Measurements from ENCODE around the gene PRIMA1. TPM values are rescaled to one million over a fixed set of nuclear protein-coding genes. Genes with fewer than 3 reads are reported as not detected.
"Not testable (repeated sequence)": the region's sequence is repeated elsewhere in the genome, so short reads cannot be mapped to it uniquely, and the experiment has no call there.

The PRIMA1 gene
- polyA plus RNA-seq, 1 experiment = not detected

DNA sequence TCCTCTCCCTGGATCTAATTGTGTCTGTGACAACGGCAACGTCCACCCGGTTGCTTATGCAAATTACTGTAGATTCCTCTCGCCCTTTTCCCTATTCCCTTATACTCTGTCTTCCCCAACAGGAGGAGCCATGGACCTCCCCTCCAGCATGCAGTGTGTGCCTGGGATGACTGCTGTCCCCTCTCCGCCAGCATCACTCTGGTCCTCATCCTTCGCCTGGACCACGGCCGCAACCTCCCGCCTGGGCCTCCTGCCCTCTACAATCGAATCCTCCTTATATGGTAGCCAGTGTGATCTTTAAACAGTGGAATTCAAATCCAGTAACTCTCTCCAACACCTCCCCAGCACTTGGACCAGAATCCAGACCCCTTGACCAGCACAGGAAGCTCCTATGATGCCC, 30.6 kb upstream of the PRIMA1 start:
- no peak for DNase-seq (ENCODE audit: low read depth)
- Histone ChIP-seq H3K27me3 (ENCODE audit: control insufficient read depth, insufficient read depth, low read length) (no peaks in the 10 kb centered on the region), H3K36me3 (ENCODE audit: control insufficient read depth, insufficient read depth, low read length) (no peaks in the 10 kb centered on the region), H3K4me3 (ENCODE audit: low read depth, low read length) (no peak overlapping the region)
- TF ChIP-seq, protein P1, sequence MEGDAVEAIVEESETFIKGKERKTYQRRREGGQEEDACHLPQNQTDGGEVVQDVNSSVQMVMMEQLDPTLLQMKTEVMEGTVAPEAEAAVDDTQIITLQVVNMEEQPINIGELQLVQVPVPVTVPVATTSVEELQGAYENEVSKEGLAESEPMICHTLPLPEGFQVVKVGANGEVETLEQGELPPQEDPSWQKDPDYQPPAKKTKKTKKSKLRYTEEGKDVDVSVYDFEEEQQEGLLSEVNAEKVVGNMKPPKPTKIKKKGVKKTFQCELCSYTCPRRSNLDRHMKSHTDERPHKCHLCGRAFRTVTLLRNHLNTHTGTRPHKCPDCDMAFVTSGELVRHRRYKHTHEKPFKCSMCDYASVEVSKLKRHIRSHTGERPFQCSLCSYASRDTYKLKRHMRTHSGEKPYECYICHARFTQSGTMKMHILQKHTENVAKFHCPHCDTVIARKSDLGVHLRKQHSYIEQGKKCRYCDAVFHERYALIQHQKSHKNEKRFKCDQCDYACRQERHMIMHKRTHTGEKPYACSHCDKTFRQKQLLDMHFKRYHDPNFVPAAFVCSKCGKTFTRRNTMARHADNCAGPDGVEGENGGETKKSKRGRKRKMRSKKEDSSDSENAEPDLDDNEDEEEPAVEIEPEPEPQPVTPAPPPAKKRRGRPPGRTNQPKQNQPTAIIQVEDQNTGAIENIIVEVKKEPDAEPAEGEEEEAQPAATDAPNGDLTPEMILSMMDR (IDR thresholded peaks at IDR 0.05; ENCODE audit: insufficient read depth, low read depth, low read length) = no peak
- ChIA-PET CTCF (no interaction called here), POLR2A (no interaction called here)

DNA sequence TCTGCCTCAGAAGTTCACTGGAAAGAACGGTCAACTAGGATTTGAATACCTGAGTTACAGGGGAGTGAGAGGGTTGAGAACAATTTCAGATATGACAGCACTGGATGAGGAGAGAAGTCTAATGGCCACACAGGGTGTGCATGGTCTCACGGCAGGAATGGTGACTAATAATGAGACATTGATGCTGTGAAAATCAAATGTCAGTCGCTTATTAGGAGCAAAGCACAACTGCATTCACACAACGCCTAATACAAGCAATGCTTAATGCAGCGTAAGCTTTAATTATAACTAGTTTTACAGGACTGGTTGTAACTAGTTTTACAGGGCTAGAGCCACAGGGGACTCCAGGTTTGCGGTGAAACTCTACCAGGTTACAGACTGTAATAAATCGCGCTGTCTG, 23.4 kb upstream of the PRIMA1 start:
- Histone ChIP-seq H3K4me3 (ENCODE audit: low read depth, low read length) (no peak overlapping the region), H3K36me3 (ENCODE audit: control insufficient read depth, insufficient read depth, low read length) (no peaks in the 10 kb centered on the region), H3K27me3 (ENCODE audit: control insufficient read depth, insufficient read depth, low read length) (no peaks in the 10 kb centered on the region)
- ChIA-PET CTCF (no interaction called here), POLR2A (no interaction called here)
- TF ChIP-seq, protein P1 (IDR thresholded peaks at IDR 0.05; ENCODE audit: insufficient read depth, low read depth, low read length) = no peak
- DNase-seq (ENCODE audit: low read depth) = no peak

DNA sequence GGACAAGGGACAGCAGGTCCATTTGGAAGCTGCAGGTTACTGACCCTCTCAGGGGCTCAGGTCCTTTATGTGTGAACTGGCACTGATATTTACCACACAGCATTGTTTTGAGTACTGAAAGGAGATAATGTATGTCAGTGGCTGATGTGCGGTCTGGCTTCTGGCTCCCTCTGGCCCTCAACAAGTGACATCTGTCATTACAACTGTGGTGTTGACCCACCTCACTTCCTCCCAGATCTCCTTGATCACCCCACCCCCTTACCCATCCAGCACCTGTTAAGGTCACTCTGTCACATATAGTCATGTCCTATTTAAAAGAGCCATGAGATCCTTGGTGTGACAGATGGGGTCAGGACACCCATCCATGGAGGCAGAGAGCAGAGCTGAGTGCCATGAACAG, 22.7 kb upstream of the PRIMA1 start:
- CTCF ChIA-PET = no interaction called here
- DNase-seq (ENCODE audit: low read depth) = no peak

DNA sequence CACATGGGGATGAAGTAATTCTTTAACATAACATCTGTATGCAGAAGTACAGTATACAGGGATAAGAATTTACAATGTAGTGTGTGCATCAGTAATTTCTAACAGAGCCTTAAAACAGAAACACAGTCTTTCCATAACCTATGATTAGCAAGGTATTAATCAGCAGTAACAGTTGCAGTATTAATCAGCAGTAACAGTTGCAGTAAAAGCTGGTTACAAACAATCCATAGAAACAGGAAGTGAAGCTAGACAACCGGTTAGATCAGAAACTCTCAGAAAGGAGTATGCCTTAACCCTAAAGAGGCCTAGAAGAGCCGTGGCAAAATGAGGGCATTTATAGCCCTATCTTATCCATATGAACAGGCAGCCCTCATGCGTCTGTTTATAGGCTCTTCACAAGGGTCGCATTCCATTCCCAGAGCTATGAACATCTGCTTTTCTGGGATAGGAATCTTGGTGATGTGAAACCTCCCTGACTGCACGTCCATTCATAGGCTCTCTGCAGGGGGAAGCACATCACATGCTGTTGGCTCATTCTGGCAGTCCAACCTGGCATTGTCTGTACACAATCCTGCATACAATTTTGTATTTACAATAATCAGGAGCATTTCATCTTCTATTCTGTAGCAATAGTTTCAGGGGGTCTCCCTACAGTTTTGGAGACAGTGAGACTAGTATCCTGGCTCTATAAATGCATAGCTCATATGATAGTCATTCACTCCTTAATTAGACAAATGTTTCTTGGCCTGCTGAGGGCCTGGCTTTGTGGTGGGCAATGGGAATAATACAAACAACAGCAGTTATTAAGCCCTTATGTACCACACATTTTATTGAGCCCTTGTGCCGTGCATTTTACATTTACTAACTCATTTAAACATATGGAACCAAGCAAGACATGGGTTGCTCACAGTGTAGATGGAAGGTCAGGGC, 21.5 kb upstream of the PRIMA1 start:
- H3K27me3 ChIP-seq (ENCODE audit: control insufficient read depth, insufficient read depth, low read length); H3K4me3 ChIP-seq (ENCODE audit: low read depth, low read length); POLR2A ChIA-PET; CTCF ChIA-PET; H3K36me3 ChIP-seq (ENCODE audit: control insufficient read depth, insufficient read depth, low read length); DNase-seq (ENCODE audit: low read depth): not testable (repeated sequence)

More for the DNA sequence above, 22.7 kb upstream of the PRIMA1 start:
- Histone ChIP-seq H3K36me3 (ENCODE audit: control insufficient read depth, insufficient read depth, low read length) (no peaks in the 10 kb centered on the region), H3K27me3 (ENCODE audit: control insufficient read depth, insufficient read depth, low read length) (no peaks in the 10 kb centered on the region), H3K4me3 (ENCODE audit: low read depth, low read length) (no peak overlapping the region)
- POLR2A ChIA-PET = no interaction called here
- TF ChIP-seq, protein P1 (IDR thresholded peaks at IDR 0.05; ENCODE audit: insufficient read depth, low read depth, low read length) = no peak

DNA sequence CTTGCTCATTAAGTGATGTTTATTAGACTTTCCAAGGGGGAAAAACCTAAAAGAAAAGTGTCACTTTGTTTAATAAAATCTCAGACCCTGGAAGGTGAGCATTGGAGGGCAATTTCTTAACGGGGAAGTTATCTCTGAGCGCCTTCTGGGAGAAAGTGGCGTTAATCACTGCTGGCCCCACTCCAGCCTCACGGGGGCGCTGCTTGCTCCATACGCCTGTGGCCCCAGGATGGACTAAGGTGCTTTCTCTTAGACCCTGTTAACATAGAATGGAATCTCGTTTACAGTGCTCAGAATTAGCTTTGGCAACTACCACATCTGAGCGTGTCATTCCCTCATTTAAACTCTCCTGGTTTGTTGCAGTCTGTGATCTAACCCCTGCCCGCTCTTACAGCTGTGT, 16.4 kb upstream of the PRIMA1 start:
- ChIA-PET POLR2A (no interaction called here), CTCF (no interaction called here)
- no peak for DNase-seq (ENCODE audit: low read depth)
- no peaks in the 10 kb centered on the region for H3K36me3 ChIP-seq (ENCODE audit: control insufficient read depth, insufficient read depth, low read length)
- H3K4me3 ChIP-seq (ENCODE audit: low read depth, low read length) = no peak overlapping the region
- no peaks in the 10 kb centered on the region for H3K27me3 ChIP-seq (ENCODE audit: control insufficient read depth, insufficient read depth, low read length)
- TF ChIP-seq, protein P1 (IDR thresholded peaks at IDR 0.05; ENCODE audit: insufficient read depth, low read depth, low read length) = no peak
